G401 (cell line): ENCODE results near the gene PLCG1. TPM values are rescaled to one million over a fixed set of nuclear protein-coding genes. Genes with fewer than 3 reads are reported as not detected.

ENCODE experiments used
- DNase-seq: peaks from one replicate; pipeline ENCODE4 v3.0.0-alpha.2; 2015; ENCODE audit warnings: low spot score
- in situ Hi-C: cut with HindIII; loops from 2 replicates; pipeline ENCODE4 v1.10.0; 2016; ENCODE audit warnings: low sequenced_read_pairs, mixed read lengths
- total RNA-seq: library from RNA; depleted of rRNA; stranded (reverse); fragments of >200 nt; shearing (Covaris generic); gene quantifications from 2 replicates; pipeline ENCODE4 v1.2.3, GENCODE V29; 2014

PLCG1 gene
- total RNA-seq, 1 experiment from 2014 or later = 117 TPM

DNA sequence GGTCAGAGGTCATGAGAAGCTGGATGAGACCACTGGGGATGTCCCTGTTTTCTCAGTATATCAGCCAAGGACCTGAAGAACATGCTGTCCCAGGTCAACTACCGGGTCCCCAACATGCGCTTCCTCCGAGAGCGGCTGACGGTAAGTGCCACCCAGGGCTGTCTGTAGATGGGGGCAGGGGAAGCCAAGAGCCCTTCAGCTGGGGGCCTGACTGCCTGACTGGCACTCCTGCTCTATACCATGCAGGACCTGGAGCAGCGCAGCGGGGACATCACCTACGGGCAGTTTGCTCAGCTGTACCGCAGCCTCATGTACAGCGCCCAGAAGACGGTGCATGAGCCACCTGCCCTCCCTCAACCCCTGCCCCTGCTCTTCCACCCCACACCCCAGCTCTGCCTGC, 25.1 kb downstream of the PLCG1 start:
- no peak for DNase-seq
- in situ Hi-C loops = no loop called here

- no peak for DNase-seq
- in situ Hi-C loops = no loop called here
These were observed 26.5 kb downstream of the PLCG1 start for GRCh38 chr20:41163821-41164220.

GRCh38 chr20:41165001-41165882, 27.9 kb downstream of the PLCG1 start:
- in situ Hi-C loops = no loop called here
- no peak for DNase-seq

DNA sequence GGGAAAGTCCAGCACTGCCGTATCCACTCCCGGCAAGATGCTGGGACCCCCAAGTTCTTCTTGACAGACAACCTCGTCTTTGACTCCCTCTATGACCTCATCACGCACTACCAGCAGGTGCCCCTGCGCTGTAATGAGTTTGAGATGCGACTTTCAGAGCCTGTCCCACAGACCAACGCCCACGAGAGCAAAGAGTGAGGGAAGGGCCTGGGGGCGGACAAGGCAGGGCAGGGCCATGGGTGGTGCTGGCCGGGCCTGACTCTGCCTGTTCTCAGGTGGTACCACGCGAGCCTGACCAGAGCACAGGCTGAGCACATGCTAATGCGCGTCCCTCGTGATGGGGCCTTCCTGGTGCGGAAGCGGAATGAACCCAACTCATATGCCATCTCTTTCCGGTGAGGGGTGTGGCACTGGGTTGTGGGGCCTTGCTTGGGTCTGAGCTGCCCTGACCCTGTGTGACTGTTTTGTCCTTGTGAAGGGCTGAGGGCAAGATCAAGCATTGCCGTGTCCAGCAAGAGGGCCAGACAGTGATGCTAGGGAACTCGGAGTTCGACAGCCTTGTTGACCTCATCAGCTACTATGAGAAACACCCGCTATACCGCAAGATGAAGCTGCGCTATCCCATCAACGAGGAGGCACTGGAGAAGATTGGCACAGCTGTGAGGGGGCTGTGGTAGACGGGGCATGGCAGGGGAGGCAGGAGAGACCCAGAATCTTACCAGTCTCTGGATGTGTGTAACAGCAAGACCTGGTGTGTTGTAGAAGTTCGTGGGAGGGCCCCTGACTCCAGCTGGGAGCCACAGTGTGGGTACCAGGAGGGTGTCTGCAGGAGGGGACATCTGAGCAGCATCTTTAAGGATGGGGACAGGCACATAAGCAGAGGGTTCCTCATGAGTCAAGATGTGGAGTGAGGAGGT, 29.1 kb downstream of the PLCG1 start:
- in situ Hi-C loops = no loop called here
- DNase-seq = no peak

- in situ Hi-C loops = no loop called here
- no peak for DNase-seq
These were observed 29.8 kb downstream of the PLCG1 start for GRCh38 chr20:41167118-41167470.

GRCh38 chr20:41167481-41168253, 30.3 kb downstream of the PLCG1 start:
- DNase-seq = no peak
- in situ Hi-C loops = no loop called here

- in situ Hi-C loops = no loop called here
- no peak for DNase-seq
These were observed 31.2 kb downstream of the PLCG1 start for GRCh38 chr20:41168281-41169161.

GRCh38 chr20:41169162-41169690, 31.9 kb downstream of the PLCG1 start:
- no peak for DNase-seq
- in situ Hi-C loops = no loop called here

GRCh38 chr20:41169791-41170351, 32.5 kb downstream of the PLCG1 start:
- no peak for DNase-seq
- in situ Hi-C loops = no loop called here

- in situ Hi-C loops = no loop called here
- DNase-seq = peak; percentile 79
These were observed 33.2 kb downstream of the PLCG1 start for GRCh38 chr20:41170386-41171105.

DNA sequence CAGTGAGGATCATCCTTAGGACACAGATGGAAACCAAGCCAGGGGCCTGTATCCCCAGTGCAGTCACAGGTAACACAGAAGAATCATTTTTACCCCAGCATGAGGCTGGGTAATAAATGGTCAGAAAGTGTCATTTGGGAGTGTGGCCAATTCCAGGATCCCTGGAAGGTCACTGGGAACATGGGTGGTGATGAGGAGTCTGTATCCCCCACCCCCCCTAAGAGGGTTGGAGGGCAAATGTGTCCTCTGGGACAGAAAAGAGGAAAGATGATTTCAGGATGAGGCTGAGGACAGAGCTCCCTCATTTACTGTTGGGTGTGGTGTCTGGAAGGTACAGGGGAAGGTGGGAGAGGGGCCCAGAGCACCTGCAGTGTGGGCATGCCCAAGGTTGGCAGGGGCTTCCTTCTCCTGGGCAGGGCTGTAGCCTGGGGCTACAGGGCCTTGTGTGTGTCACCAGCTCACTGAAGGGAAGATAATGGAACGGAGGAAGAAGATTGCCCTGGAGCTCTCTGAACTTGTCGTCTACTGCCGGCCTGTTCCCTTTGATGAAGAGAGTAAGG, 34.5 kb downstream of the PLCG1 start:
- no peak for DNase-seq
- in situ Hi-C loops = no loop called here

GRCh38 chr20:41172296-41173140, 35.2 kb downstream of the PLCG1 start:
- in situ Hi-C loops = no loop called here
- no peak for DNase-seq

DNA sequence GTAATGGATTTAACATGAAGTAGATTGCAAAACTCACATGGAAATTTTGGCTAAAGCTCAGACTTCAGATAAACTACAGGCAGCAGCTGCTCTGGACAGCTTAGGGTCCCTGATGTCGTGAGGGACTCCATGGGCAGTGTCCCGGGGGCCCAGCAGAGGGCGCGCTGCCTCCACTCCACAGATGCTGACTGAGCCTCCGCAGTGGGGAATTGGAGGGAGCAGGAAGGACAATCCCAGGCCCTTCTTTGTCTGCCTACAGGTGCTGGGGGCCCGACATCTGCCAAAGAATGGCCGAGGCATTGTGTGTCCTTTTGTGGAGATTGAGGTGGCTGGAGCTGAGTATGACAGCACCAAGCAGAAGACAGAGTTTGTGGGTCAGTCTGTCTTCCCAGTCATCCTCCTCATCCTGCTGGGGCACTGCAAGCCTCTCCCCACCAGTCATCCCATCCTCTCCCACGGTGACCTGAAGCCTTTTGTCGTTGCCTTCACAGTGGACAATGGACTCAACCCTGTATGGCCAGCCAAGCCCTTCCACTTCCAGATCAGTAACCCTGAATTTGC, 35.9 kb downstream of the PLCG1 start:
- in situ Hi-C loops = no loop called here
- DNase-seq = peak; percentile 88

GRCh38 chr20:41173791-41174341, 36.5 kb downstream of the PLCG1 start:
- in situ Hi-C loops = no loop called here

DNA sequence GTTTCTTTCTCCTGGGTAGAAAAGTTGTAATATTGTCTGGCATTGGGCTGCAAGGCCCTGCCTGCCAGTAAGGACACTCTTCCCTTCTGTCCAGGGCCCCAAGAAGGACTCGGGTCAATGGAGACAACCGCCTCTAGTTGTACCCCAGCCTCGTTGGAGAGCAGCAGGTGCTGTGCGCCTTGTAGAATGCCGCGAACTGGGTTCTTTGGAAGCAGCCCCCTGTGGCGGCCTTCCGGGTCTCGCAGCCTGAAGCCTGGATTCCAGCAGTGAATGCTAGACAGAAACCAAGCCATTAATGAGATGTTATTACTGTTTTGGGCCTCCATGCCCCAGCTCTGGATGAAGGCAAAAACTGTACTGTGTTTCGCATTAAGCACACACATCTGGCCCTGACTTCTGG, 37.0 kb downstream of the PLCG1 start:
- DNase-seq = no peak
- in situ Hi-C loops = no loop called here

More at GRCh38 chr20:41173791-41174341, 36.5 kb downstream of the PLCG1 start:
- no peak for DNase-seq

DNA sequence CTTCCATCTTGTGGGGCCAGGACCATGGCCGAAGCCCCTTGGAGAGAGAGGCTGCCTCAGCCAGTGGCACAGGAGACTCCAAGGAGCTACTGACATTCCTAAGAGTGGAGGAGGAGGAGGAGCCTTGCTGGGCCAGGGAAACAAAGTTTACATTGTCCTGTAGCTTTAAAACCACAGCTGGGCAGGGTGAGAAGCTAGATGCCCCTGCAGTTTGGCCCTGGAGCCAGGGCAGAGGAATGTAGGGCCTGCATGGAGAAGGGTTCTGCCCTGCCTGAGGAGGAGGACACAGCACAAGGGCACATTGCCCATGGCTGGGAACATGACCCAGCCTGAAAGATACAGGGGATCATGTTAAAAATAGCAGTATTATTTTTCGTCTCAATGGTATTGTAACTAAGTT, 37.4 kb downstream of the PLCG1 start:
- in situ Hi-C loops = no loop called here
- DNase-seq = peak; percentile 13
